ENCODE results near the gene ADSS1. TPM values are rescaled to one million over a fixed set of nuclear protein-coding genes. Genes with fewer than 3 reads are reported as not detected.
A peak's percentile ranks its signal among the peaks of the same experiment; 100 is the strongest.

ADSS1 gene
- polyA plus RNA-seq, 3 donors from 2014 or later = 0.43 to 2.4 (median 1.2) TPM

DNA sequence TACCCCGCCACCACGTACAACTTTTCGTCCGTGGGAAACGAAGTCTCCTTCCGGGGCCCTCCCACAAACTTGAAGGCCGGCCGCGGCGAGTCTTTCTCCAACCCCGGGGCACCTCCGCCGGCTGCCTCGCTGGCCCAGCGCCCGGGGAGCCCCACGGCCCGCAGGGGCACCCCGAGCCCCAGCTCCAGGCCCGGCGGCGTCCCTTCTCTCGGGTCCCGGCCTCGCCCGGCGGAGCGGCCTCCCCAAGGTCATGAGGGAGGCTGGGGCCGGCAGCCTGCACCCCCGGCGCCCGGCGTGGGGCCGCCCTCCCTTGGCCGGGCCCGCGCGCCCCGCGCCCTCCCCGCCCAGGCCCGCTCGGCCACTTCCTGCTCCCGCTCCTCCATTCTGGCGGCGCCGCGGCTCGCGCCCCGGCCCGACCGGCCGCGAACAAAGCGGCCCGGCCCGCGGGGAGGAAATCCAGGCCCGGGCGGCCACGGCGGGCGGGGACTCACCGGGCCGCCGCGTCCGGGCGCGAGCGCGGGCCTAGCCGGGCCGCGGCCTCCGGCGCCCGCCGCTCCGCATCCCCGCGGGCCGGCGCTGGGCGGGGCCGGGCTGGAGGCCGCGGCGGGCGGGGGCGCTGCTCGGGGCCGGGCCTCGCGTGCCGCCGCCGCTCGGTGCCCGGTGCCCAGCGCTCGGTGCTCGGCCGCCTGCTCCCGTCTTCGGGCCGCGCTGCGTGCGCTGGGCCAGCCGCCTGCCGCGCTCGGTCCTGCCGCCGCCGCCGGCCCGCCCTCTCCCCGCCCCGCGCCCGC is 71.2 kb downstream of the ADSS1 start, which contains the start of gene AKT1:
AKT1 (minus strand) TSS at position 756 of the 788 bp plus-strand sequence. CDS start 3,105 bp downstream, outside the sequence.
- peak; percentile 51 to 56 (median 52) for DNase-seq
- Mint-ChIP-seq H3K27me3 (ENCODE audit: low read depth in 3 of 3) (peaks cover 2 to 11% (median 4%) of the 10 kb centered on the region in 3 donors), H3K4me1 (peaks cover 40 to 41% of the 10 kb centered on the region in 2 donors), H3K27ac (peak within 1 kb of the TSS; percentile 64 to 92 (median 84)), H3K36me3 (no peaks in the 10 kb centered on the region), H3K9me3 (no peaks in the 10 kb centered on the region), H3K4me3 (peak within 1 kb of the TSS; percentile 85 to 91 (median 90))

DNA sequence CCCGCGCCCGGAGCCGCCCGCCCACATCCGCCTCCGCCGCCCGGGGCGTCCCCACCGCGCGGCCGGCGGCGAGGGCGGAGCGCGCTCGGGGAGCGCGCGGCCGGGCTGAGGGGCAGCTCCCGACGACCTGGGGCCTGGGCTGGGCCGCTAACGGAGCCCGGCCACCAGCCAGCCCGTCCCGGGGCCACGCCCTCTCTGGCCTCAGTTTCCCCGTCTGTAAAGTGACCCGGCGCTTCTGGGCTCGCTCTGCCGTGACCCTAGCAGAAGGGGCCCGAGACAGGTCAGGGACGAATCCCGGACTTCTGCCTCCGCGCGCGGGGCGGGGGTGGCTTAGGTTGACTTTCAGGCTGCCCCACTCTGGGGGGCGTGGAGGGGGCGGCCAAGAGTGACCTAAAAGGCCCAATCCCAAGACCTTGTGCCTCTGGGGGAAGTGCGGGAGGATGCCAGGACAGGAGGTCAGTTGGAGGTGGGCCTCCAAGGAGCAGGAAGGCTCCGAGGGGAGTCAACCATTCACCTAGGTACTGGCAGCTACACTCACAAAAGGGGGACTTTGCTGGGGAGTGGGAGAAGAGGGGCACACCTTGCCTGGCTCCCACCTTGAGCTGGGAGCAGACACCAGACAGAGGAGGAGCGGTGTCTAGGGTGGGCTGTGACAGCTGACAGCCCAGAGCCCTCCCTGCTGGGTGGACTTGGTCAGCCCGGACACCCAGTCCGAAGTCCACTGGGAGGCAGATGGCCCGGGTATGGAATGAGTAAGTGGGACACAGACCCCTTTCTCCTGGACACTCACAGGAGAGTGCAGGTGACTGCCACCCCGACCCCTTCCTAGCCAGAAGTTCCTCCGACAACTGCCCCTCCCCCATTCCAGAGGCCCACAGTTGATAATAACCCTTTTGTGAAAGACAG is 72.0 kb downstream of the ADSS1 start:
- peaks cover 39 to 40% of the 10 kb centered on the region in 2 donors for H3K4me1 Mint-ChIP-seq
- DNase-seq = peak; percentile 47 to 57 (median 52)
- H3K4me3 Mint-ChIP-seq = peak overlapping the region; percentile 65 to 81 (median 75)
- no peaks in the 10 kb centered on the region for H3K36me3 Mint-ChIP-seq
- peaks cover 2 to 11% (median 4%) of the 10 kb centered on the region in 3 donors for H3K27me3 Mint-ChIP-seq (ENCODE audit: low read depth in 3 of 3)
- peak overlapping the region; percentile 64 to 89 (median 78) for H3K27ac Mint-ChIP-seq
- H3K9me3 Mint-ChIP-seq = no peaks in the 10 kb centered on the region

DNA sequence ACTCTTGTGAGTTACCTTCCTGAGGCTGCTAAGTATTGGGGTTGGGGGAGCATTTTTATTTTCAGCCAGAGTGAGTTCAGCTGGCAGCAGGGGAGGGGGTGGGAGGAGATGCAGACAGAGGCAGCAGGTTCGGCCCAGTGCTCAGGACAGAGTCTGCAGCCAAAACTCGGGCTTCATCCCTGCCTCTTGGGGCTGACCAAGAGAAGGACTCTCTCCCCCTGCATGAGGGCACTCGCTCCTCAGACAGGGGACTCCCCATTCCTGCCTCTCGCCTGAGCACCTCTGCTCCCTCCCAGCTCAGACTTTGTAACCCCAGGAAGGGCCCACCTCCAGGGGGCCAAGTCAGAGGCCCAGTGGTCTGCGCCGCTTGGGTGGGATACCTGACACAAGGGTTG is 72.7 kb downstream of the ADSS1 start:
- H3K9me3 Mint-ChIP-seq = no peaks in the 10 kb centered on the region
- H3K36me3 Mint-ChIP-seq = no peaks in the 10 kb centered on the region
- peaks cover 36 to 37% of the 10 kb centered on the region in 2 donors for H3K4me1 Mint-ChIP-seq
- H3K27me3 Mint-ChIP-seq (ENCODE audit: low read depth in 3 of 3) = peaks cover 2 to 13% (median 4%) of the 10 kb centered on the region in 3 donors
- H3K27ac Mint-ChIP-seq = peak overlapping the region in 5 of 6 donors; percentile 64 to 89 (median 74)
- H3K4me3 Mint-ChIP-seq = peak overlapping the region; percentile 65 to 81 (median 75)
- no peak for DNase-seq

Other genes with a start within 250 kb of the ADSS1 start
- not detected for gene C14orf180, start 144.5 kb upstream of the ADSS1 start, polyA plus RNA-seq
- not detected for gene TMEM179, start 119.5 kb upstream of the ADSS1 start, polyA plus RNA-seq
- 1 to 10 TPM in 2 of 3 donors, not detected in 1; 1.5 to 2.5 TPM for gene INF2, start 34.6 kb upstream of the ADSS1 start, polyA plus RNA-seq
- 100 to 1,000 TPM; 155 to 321 (median 203) TPM for gene SIVA1, start 28.9 kb downstream of the ADSS1 start, polyA plus RNA-seq
- 10 to 100 TPM; 14.8 to 23.3 (median 21.3) TPM for gene AKT1, start 71.5 kb downstream of the ADSS1 start, polyA plus RNA-seq
- 1 to 10 TPM in 2 of 3 donors, under 1 TPM in 1; 0.25 to 2.4 (median 2.0) TPM for gene ZBTB42, start 76.9 kb downstream of the ADSS1 start, polyA plus RNA-seq
- not detected for gene CEP170B, start 141.0 kb downstream of the ADSS1 start, polyA plus RNA-seq
- 10 to 100 TPM in 2 of 3 donors, 1 to 10 TPM in 1; 2.3 to 49.3 (median 19.7) TPM for gene PLD4, start 200.7 kb downstream of the ADSS1 start, polyA plus RNA-seq